SIG-M5 treated with dmso at 0.1 percent for 504 hours (cell line): ENCODE results near the gene FITM1.
A peak's percentile ranks its signal among the peaks of the same experiment; 100 is the strongest.
"Not testable (repeated sequence)": the region's sequence is repeated elsewhere in the genome, so short reads cannot be mapped to it uniquely, and the experiment has no call there.

ENCODE experiments used
- DNase-seq: peaks from one replicate; lab custom pipeline; 2025; ENCODE audit not compliant: unreplicated experiment; lab: John Stamatoyannopoulos, UW

FITM1 gene

GRCh38 chr14:24098229-24098926 is 32.1 kb upstream of the FITM1 start:
- no peak for DNase-seq

GRCh38 chr14:24098927-24099813 is 31.3 kb upstream of the FITM1 start:
- no peak for DNase-seq

- DNase-seq, result peak; percentile 27
Observed at GRCh38 chr14:24100197-24100981, 30.1 kb upstream of the FITM1 start.

- DNase-seq, result no peak
Observed at GRCh38 chr14:24100982-24101494, 29.4 kb upstream of the FITM1 start.

GRCh38 chr14:24102357-24103048 is 28.0 kb upstream of the FITM1 start:
- DNase-seq, result no peak

GRCh38 chr14:24103451-24103850 is 27.0 kb upstream of the FITM1 start:
- no peak for DNase-seq

GRCh38 chr14:24105609-24106239 is 24.7 kb upstream of the FITM1 start:
- DNase-seq, result not testable (repeated sequence)

GRCh38 chr14:24106672-24107271 is 23.7 kb upstream of the FITM1 start:
- no peak for DNase-seq

- no peak for DNase-seq
Observed at GRCh38 chr14:24108336-24108874, 22.1 kb upstream of the FITM1 start.

GRCh38 chr14:24110060-24110459 is 20.4 kb upstream of the FITM1 start:
- no peak for DNase-seq

GRCh38 chr14:24110523-24110922 is 19.9 kb upstream of the FITM1 start:
- DNase-seq, result no peak

- DNase-seq, result no peak
Observed at GRCh38 chr14:24113379-24113800, 17.1 kb upstream of the FITM1 start.

GRCh38 chr14:24113801-24114531 is 16.5 kb upstream of the FITM1 start:
- peak; percentile 88 for DNase-seq

GRCh38 chr14:24114532-24115421 is 15.7 kb upstream of the FITM1 start, which contains the start of the genes DCAF11 and NRL:
TSS of gene DCAF11 (plus strand) at chr14:24114777. CDS start at chr14:24115595, 818 bp downstream.
TSS of gene NRL (minus strand) at chr14:24114949. CDS start at chr14:24082848, 32,101 bp downstream.
- peak; percentile 100 for DNase-seq

GRCh38 chr14:24115422-24116127 is 14.9 kb upstream of the FITM1 start:
- DNase-seq, result no peak

- DNase-seq, result no peak
Observed at GRCh38 chr14:24116128-24116814, 14.2 kb upstream of the FITM1 start.
